GM19324 (cell line): ENCODE results near the gene CACNA1C.

Source experiments
- ATAC-seq: cut with Tn5 transposase; IDR thresholded peaks from one replicate; pipeline ENCODE4 v1.9.1; 2021; ENCODE audit warnings: mild to moderate bottlenecking, moderate library complexity; ENCODE audit not compliant: unreplicated experiment, low FRiP score

CACNA1C gene

GRCh38 chr12:2397356-2398045 is 344.7 kb downstream of the CACNA1C start:
- ATAC-seq = no peak

GRCh38 chr12:2401040-2401439 is 348.3 kb downstream of the CACNA1C start:
- ATAC-seq = no peak

- ATAC-seq = no peak
Observed at GRCh38 chr12:2402073-2402579, 349.3 kb downstream of the CACNA1C start.

- no peak for ATAC-seq
Observed at GRCh38 chr12:2403221-2403976, 350.6 kb downstream of the CACNA1C start.

GRCh38 chr12:2405039-2405438 is 352.3 kb downstream of the CACNA1C start:
- no peak for ATAC-seq

- ATAC-seq = no peak
Observed at GRCh38 chr12:2406903-2407302, 354.1 kb downstream of the CACNA1C start.

- no peak for ATAC-seq
Observed at GRCh38 chr12:2408262-2408661, 355.5 kb downstream of the CACNA1C start.

GRCh38 chr12:2409656-2410265 is 357.0 kb downstream of the CACNA1C start:
- no peak for ATAC-seq

GRCh38 chr12:2410496-2410895 is 357.7 kb downstream of the CACNA1C start:
- ATAC-seq = no peak

GRCh38 chr12:2411011-2411410 is 358.2 kb downstream of the CACNA1C start:
- ATAC-seq = no peak

GRCh38 chr12:2411616-2412304 is 359.0 kb downstream of the CACNA1C start:
- no peak for ATAC-seq

GRCh38 chr12:2412305-2412643 is 359.5 kb downstream of the CACNA1C start:
- ATAC-seq = no peak

GRCh38 chr12:2413301-2413700 is 360.5 kb downstream of the CACNA1C start:
- ATAC-seq = no peak

- ATAC-seq = no peak
Observed at GRCh38 chr12:2413999-2414792, 361.4 kb downstream of the CACNA1C start.

GRCh38 chr12:2414810-2415567 is 362.2 kb downstream of the CACNA1C start:
- no peak for ATAC-seq

- no peak for ATAC-seq
Observed at GRCh38 chr12:2415568-2415944, 362.8 kb downstream of the CACNA1C start.

- no peak for ATAC-seq
Observed at GRCh38 chr12:2416158-2416557, 363.4 kb downstream of the CACNA1C start.

GRCh38 chr12:2417481-2418160 is 364.8 kb downstream of the CACNA1C start:
- no peak for ATAC-seq

GRCh38 chr12:2418579-2418978 is 365.8 kb downstream of the CACNA1C start:
- no peak for ATAC-seq
